ENCODE data around the gene RICTOR.
A peak's percentile ranks its signal among the peaks of the same experiment; 100 is the strongest.

The RICTOR gene

GRCh38 chr5:39074017-39074814 is at the start of gene RICTOR:
TSS of gene RICTOR (minus strand) at chr5:39074399. CDS start at chr5:39074377, 22 bp downstream.
- DNase-seq: peak; percentile 94

- no peak for DNase-seq
Observed at GRCh38 chr5:39121922-39122321, 47.7 kb upstream of the RICTOR start.

GRCh38 chr5:39121315-39121714 is 47.1 kb upstream of the RICTOR start:
- DNase-seq: no peak

- DNase-seq: no peak
Observed at GRCh38 chr5:39120052-39120420, 45.8 kb upstream of the RICTOR start.

- DNase-seq: no peak
Observed at GRCh38 chr5:39119404-39120051, 45.3 kb upstream of the RICTOR start.

GRCh38 chr5:39118638-39119037 is 44.4 kb upstream of the RICTOR start:
- DNase-seq: no peak

GRCh38 chr5:39117401-39117800 is 43.2 kb upstream of the RICTOR start:
- no peak for DNase-seq

- no peak for DNase-seq
Observed at GRCh38 chr5:39116344-39117170, 42.4 kb upstream of the RICTOR start.

- no peak for DNase-seq
Observed at GRCh38 chr5:39115644-39116343, 41.6 kb upstream of the RICTOR start.

GRCh38 chr5:39114155-39114554 is 40.0 kb upstream of the RICTOR start:
- DNase-seq: no peak

- DNase-seq: no peak
Observed at GRCh38 chr5:39113354-39113953, 39.3 kb upstream of the RICTOR start.

- DNase-seq: no peak
Observed at GRCh38 chr5:39109606-39110005, 35.4 kb upstream of the RICTOR start.

GRCh38 chr5:39108987-39109386 is 34.8 kb upstream of the RICTOR start:
- DNase-seq: no peak

- no peak for DNase-seq
Observed at GRCh38 chr5:39107350-39107749, 33.2 kb upstream of the RICTOR start.

GRCh38 chr5:39106322-39106721 is 32.1 kb upstream of the RICTOR start:
- no peak for DNase-seq

- no peak for DNase-seq
Observed at GRCh38 chr5:39104221-39104620, 30.0 kb upstream of the RICTOR start.

- no peak for DNase-seq
Observed at GRCh38 chr5:39102684-39103155, 28.5 kb upstream of the RICTOR start.

- DNase-seq: no peak
Observed at GRCh38 chr5:39100851-39101396, 26.7 kb upstream of the RICTOR start.

- no peak for DNase-seq
Observed at GRCh38 chr5:39100301-39100850, 26.2 kb upstream of the RICTOR start.

GRCh38 chr5:39099831-39100230 is 25.6 kb upstream of the RICTOR start:
- no peak for DNase-seq

- no peak for DNase-seq
Observed at GRCh38 chr5:39093352-39093751, 19.2 kb upstream of the RICTOR start.
